PFSK-1 (cell line): ENCODE results near the gene PDGFC.

Experiments
- FOXP2 ChIP-seq: optimal IDR thresholded peaks from 2 replicates; pipeline ENCODE3; 2011; ENCODE audit warnings: borderline replicate concordance, control low read depth, inconsistent platforms; ENCODE audit not compliant: insufficient read depth; ENCODE audit errors: extremely low read length, extremely low read depth
- POLR2AphosphoS5 ChIP-seq: IDR thresholded peaks from 2 replicates; pipeline ENCODE4 v1.6.1; 2012; ENCODE audit warnings: low read depth, mild to moderate bottlenecking, control low read depth, low read length, moderate library complexity
- REST ChIP-seq, 2 experiments: IDR thresholded peaks; 2 replicates each; pipeline versions ENCODE4 v1.6.1 to v1.8.0; 2011 to 2012; ENCODE audit warnings: low read depth in 2 of 2, low read length in 2 of 2, control low read depth in 1 of 2, inconsistent platforms in 1 of 2, mild to moderate bottlenecking in 1 of 2, moderate library complexity in 1 of 2; ENCODE audit not compliant: insufficient read depth in 1 of 2
- SIN3A ChIP-seq: IDR thresholded peaks from 2 replicates; pipeline ENCODE4 v1.6.1; 2012; ENCODE audit warnings: mild to moderate bottlenecking, low read length, moderate library complexity, borderline replicate concordance; ENCODE audit not compliant: insufficient read depth
- TAF1 ChIP-seq: IDR thresholded peaks from 2 replicates; pipeline ENCODE4 v1.6.1; 2012; ENCODE audit warnings: low read length, control low read depth, borderline replicate concordance; ENCODE audit not compliant: insufficient read depth

The PDGFC gene

GRCh38 chr4:157013656-157014055, 42.1 kb upstream of the PDGFC start:
- no peak for TF ChIP-seq POLR2AphosphoS5
- no peak for TF ChIP-seq FOXP2
- no peak for TF ChIP-seq TAF1

- TF ChIP-seq POLR2AphosphoS5 (no peak), SIN3A (no peak), TAF1 (no peak), FOXP2 (no peak), REST (IDR thresholded peaks at IDR 0.05; ENCODE audit: insufficient read depth in 1 of 2, low read depth in 2 of 2, low read length in 2 of 2) (no peak)
Measured at GRCh38 chr4:157012781-157013180, 41.2 kb upstream of the PDGFC start.

GRCh38 chr4:157012296-157012695, 40.7 kb upstream of the PDGFC start:
- no peak for TF ChIP-seq SIN3A
- TF ChIP-seq POLR2AphosphoS5, result no peak
- no peak for TF ChIP-seq FOXP2
- no peak for TF ChIP-seq TAF1
- TF ChIP-seq REST (IDR thresholded peaks at IDR 0.05; ENCODE audit: insufficient read depth in 1 of 2, low read depth in 2 of 2, low read length in 2 of 2), result no peak

- TF ChIP-seq SIN3A (no peak), TAF1 (no peak), POLR2AphosphoS5 (no peak), FOXP2 (no peak)
Measured at GRCh38 chr4:157010630-157011029, 39.0 kb upstream of the PDGFC start.

- no peak for TF ChIP-seq REST (IDR thresholded peaks at IDR 0.05; ENCODE audit: insufficient read depth in 1 of 2, low read depth in 2 of 2, low read length in 2 of 2)
Measured at GRCh38 chr4:157005831-157006230, 34.2 kb upstream of the PDGFC start.

GRCh38 chr4:157005193-157005592, 33.6 kb upstream of the PDGFC start:
- TF ChIP-seq FOXP2 (no peak), TAF1 (peak; percentile 48; the same call in 1 of the 2 replicates)

- TF ChIP-seq POLR2AphosphoS5, result no peak
- TF ChIP-seq SIN3A, result no peak
- TF ChIP-seq TAF1, result no peak
- no peak for TF ChIP-seq REST (IDR thresholded peaks at IDR 0.05; ENCODE audit: insufficient read depth in 1 of 2, low read depth in 2 of 2, low read length in 2 of 2)
- TF ChIP-seq FOXP2, result no peak
Measured at GRCh38 chr4:157004279-157005161, 32.9 kb upstream of the PDGFC start.
